SJCRH30 (cell line): ENCODE measurements around the gene ELMO1. TPM values are rescaled to one million over a fixed set of nuclear protein-coding genes. Genes with fewer than 3 reads are reported as not detected.
"Not testable (repeated sequence)": the region's sequence is repeated elsewhere in the genome, so short reads cannot be mapped to it uniquely, and the experiment has no call there.

ENCODE experiments used
- DNase-seq, 2 experiments: peaks; one replicate each; pipeline ENCODE4 v3.0.0-alpha.2; 2015 to 2020
- H3K27ac ChIP-seq: fragments of 250-450 bp; sonication (Bioruptor Pico); 2 replicates; pipeline ENCODE4 v1.5.1; 2020; ENCODE audit warnings: mild to moderate bottlenecking, moderate library complexity
- H3K27me3 ChIP-seq: fragments of 250-450 bp; sonication (Bioruptor Pico); 2 replicates; pipeline ENCODE4 v1.5.1; 2020; ENCODE audit warnings: mild to moderate bottlenecking, moderate library complexity
- H3K36me3 ChIP-seq: fragments of 250-450 bp; sonication (Bioruptor Pico); 2 replicates; pipeline ENCODE4 v1.5.1; 2020; ENCODE audit warnings: mild to moderate bottlenecking, moderate library complexity
- H3K4me1 ChIP-seq: fragments of 250-450 bp; sonication (Bioruptor Pico); 2 replicates; pipeline ENCODE4 v1.5.1; 2020; ENCODE audit warnings: mild to moderate bottlenecking, moderate library complexity
- H3K4me3 ChIP-seq: fragments of 250-450 bp; sonication (Bioruptor Pico); 2 replicates; pipeline ENCODE4 v1.5.1; 2020; ENCODE audit warnings: mild to moderate bottlenecking, moderate library complexity
- H3K9me3 ChIP-seq: fragments of 250-450 bp; sonication (Bioruptor Pico); replicated peaks from 2 replicates; pipeline ENCODE4 v1.5.1; 2020; ENCODE audit warnings: mild to moderate bottlenecking, moderate library complexity
- total RNA-seq: library from RNA; depleted of rRNA; stranded (reverse); fragments of >200 nt; shearing (Covaris generic); gene quantifications from 2 replicates; pipeline ENCODE4 v1.2.3, GENCODE V29; 2014

Gene ELMO1
- total RNA-seq, 1 experiment from 2014 or later: 67.2 TPM

DNA sequence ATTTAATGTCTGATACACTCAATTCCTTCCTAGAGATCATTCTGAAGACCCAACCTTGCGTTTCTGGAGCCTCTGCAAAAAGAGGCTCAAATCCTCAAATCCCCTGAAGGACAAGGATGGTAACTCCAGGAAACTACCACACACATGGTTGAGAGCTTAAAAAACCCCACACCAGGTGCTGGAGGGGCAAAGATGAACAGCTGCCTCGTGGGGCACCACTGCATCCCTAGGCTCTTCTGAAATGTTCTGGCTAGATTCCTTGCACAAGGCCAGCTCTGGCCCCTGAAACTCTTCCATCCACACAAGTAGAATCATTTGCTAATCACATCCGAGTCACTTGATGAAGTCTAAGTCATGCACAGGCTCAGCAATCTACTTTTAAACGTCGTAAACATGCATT is 286.6 kb downstream of the ELMO1 start:
- no peaks in the 10 kb centered on the region for H3K27me3 ChIP-seq
- peaks cover 20% of the 10 kb centered on the region for H3K4me1 ChIP-seq
- peaks cover 7% of the 10 kb centered on the region; the same call in 1 of the 2 replicates for H3K36me3 ChIP-seq
- H3K9me3 ChIP-seq: peaks cover 12% of the 10 kb centered on the region; the same call in 1 of the 2 replicates
- H3K4me3 ChIP-seq: no peak overlapping the region
- peak overlapping the region; percentile 5; the same call in 1 of the 2 replicates for H3K27ac ChIP-seq
- peak; percentile 76 to 90 for DNase-seq

GRCh38 chr7:37160656-37161055 is 288.0 kb downstream of the ELMO1 start:
- H3K36me3 ChIP-seq: 0 out of 2 replicates have a peak, but pooled peaks cover 5% of the 10 kb centered on the region
- H3K4me1 ChIP-seq: peaks cover 20% of the 10 kb centered on the region
- peaks cover 12% of the 10 kb centered on the region; the same call in 1 of the 2 replicates for H3K9me3 ChIP-seq
- no peak overlapping the region for H3K4me3 ChIP-seq
- no peak for DNase-seq
- H3K27me3 ChIP-seq: no peaks in the 10 kb centered on the region
- H3K27ac ChIP-seq: no peak overlapping the region

- peaks cover 16% of the 10 kb centered on the region for H3K4me1 ChIP-seq
- no peak for DNase-seq
Observed at GRCh38 chr7:37153376-37153775, 295.3 kb downstream of the ELMO1 start.

DNA sequence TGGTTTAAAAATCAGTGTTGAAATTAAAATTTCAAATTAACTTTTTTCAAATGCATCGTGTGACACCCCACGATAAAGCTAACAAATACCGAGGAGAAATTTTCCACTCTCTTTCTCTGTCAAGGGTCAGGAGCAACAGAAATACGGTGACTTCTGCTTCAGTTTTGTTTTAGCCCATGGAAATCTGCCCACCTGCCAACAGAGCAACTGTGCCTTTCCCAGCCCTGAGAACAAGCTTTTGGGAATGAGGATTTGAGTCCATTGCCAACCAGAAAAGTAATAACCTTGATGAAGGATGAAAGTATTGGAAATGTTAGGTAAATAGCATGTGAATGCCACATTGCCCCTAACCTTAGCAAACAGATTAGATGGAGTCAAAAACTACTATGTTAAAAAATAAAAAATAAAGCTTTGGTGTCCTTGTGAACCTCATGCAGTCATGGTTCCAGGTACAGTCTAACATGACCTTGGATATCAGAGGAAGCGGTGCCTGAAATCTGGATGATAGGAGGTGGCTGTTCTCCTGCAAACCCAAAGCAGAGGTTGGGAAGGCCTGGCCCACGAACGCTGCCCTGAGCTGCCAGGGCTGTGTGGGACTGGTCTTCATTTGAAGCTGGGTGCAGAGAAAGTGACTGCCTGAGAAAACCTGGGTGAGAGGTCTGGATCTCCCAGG is 296.8 kb downstream of the ELMO1 start:
- Histone ChIP-seq H3K27me3 (no peaks in the 10 kb centered on the region), H3K9me3 (no peaks in the 10 kb centered on the region), H3K4me1 (peaks cover 16% of the 10 kb centered on the region), H3K27ac (no peak overlapping the region), H3K36me3 (peaks cover 4% of the 10 kb centered on the region; the same call in 1 of the 2 replicates), H3K4me3 (no peak overlapping the region)
- DNase-seq: no peak

More at GRCh38 chr7:37153376-37153775, 295.3 kb downstream of the ELMO1 start:
- H3K36me3 ChIP-seq: peaks cover 4% of the 10 kb centered on the region; the same call in 1 of the 2 replicates
- H3K4me3 ChIP-seq: no peak overlapping the region
- peaks cover 5% of the 10 kb centered on the region; the same call in 1 of the 2 replicates for H3K9me3 ChIP-seq
- no peaks in the 10 kb centered on the region for H3K27me3 ChIP-seq
- H3K27ac ChIP-seq: no peak overlapping the region

DNA sequence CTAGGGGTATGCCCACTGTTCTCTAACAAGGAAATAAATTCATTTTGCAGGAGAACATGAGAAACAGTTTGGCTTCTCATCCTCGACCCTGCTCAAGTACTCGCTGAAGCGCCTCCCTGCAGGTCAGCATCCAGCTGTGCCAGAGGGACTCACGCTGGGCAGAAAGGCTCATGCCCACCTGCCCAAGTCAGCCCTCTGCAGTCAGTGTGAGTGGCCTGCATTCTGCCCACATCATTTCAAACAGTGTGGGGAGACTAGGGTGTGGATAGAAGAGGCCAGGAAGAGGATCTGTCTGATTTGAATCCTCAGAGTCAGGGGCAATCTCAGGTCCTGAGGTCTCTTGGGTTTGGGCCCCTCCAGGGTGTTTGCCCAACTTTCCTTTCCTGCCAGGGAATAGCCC is 297.8 kb downstream of the ELMO1 start:
- H3K27ac ChIP-seq: no peak overlapping the region
- DNase-seq: no peak
- peaks cover 4% of the 10 kb centered on the region; the same call in 1 of the 2 replicates for H3K36me3 ChIP-seq
- no peaks in the 10 kb centered on the region for H3K27me3 ChIP-seq
- no peaks in the 10 kb centered on the region for H3K9me3 ChIP-seq
- H3K4me3 ChIP-seq: no peak overlapping the region
- peaks cover 16% of the 10 kb centered on the region for H3K4me1 ChIP-seq

DNA sequence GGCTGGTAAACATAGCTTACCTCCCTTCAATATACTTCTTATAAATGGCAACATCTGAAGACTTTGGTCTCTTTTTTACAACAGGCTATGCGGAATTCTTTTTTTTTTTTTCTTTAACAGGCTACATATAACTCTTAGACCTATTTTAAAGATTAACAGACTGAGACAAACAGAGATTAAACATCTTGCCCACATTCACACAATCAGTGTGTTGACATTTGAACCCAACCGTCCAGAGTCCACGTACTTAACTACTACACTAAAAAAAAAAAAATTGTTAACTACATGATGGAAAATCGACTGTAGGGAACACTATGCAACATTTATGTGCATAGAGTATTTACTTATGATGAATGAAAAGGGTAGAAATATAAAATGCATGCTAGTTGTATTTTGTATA is 298.5 kb downstream of the ELMO1 start:
- no peak for DNase-seq
- no peaks in the 10 kb centered on the region for H3K9me3 ChIP-seq
- no peaks in the 10 kb centered on the region for H3K27me3 ChIP-seq
- no peak overlapping the region for H3K4me3 ChIP-seq
- H3K4me1 ChIP-seq: peaks cover 16% of the 10 kb centered on the region
- H3K36me3 ChIP-seq: peaks cover 4% of the 10 kb centered on the region; the same call in 1 of the 2 replicates
- H3K27ac ChIP-seq: no peak overlapping the region

DNA sequence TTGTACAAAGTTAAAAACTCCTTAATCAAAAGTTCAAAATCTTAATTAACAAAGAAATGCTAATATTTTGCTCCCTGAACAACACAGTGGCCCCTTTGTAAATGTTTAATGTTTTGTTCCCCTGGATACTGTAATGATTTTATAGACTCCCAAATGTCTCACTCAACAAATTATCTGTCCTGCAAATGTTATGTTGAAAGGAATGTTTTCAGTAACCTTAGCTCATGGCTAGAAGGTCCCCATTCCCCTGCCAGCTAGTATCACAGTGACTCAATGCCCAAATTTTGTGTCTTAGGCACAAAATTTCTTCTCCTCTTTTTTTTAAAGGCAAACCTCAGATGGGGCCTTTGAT is 298.9 kb downstream of the ELMO1 start:
- peak overlapping the region; percentile 40; the same call in 1 of the 2 replicates for H3K27ac ChIP-seq
- peaks cover 4% of the 10 kb centered on the region; the same call in 1 of the 2 replicates for H3K36me3 ChIP-seq
- peaks cover 16% of the 10 kb centered on the region for H3K4me1 ChIP-seq
- no peaks in the 10 kb centered on the region for H3K9me3 ChIP-seq
- no peaks in the 10 kb centered on the region for H3K27me3 ChIP-seq
- H3K4me3 ChIP-seq: no peak overlapping the region
- no peak for DNase-seq

DNA sequence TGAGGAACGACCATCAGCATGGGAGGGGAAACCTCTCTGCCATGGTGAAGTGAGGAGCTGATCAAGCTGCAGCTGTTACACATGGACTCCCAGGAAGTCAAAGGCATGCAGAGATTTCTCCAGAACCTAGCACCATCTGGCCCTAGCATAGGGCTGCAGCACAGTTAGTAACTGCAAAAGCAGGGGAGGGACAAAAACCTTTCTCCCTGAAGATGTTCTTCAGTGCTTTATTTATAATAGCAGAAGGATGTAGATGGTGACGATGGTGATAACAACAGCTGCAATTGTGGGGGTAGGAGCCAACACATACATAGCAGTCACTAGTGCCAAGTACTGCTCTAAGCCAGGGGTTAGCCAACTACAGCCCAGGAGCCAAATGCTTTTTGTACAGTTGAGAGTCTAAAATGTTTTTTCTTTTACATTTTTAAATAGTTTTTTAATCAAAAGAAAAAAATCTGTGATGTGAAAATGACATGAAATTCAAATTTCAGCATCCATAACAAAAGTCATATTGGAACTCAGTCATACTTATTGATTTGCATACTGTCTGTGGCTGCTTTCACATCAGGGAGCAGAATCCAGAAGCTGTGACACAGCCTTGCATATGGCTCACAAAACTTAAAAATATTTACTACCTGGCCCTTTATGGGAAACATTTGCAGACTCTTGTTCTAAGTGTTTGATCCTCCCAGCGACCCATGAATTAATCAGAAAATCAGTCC is 299.5 kb downstream of the ELMO1 start:
- Histone ChIP-seq H3K4me1 (peaks cover 16% of the 10 kb centered on the region), H3K27ac (peak overlapping the region; percentile 40), H3K27me3 (no peaks in the 10 kb centered on the region), H3K4me3 (no peak overlapping the region), H3K9me3 (no peaks in the 10 kb centered on the region), H3K36me3 (peaks cover 4% of the 10 kb centered on the region; the same call in 1 of the 2 replicates)
- DNase-seq: peak; percentile 70 to 77

GRCh38 chr7:37145682-37146081 is 303.0 kb downstream of the ELMO1 start:
- Histone ChIP-seq H3K4me1 (peaks cover 16% of the 10 kb centered on the region), H3K4me3 (no peak overlapping the region), H3K27ac (no peak overlapping the region), H3K9me3 (0 out of 2 replicates have a peak, but pooled peaks cover 1% of the 10 kb centered on the region), H3K27me3 (no peaks in the 10 kb centered on the region), H3K36me3 (no peaks in the 10 kb centered on the region)
- DNase-seq: no peak

GRCh38 chr7:37144423-37144822 is 304.2 kb downstream of the ELMO1 start:
- no peak overlapping the region for H3K27ac ChIP-seq
- no peak overlapping the region for H3K4me3 ChIP-seq
- peaks cover 9% of the 10 kb centered on the region for H3K4me1 ChIP-seq
- peaks cover 6% of the 10 kb centered on the region; the same call in 1 of the 2 replicates for H3K9me3 ChIP-seq
- H3K27me3 ChIP-seq: no peaks in the 10 kb centered on the region
- H3K36me3 ChIP-seq: no peaks in the 10 kb centered on the region
- DNase-seq: no peak

GRCh38 chr7:37142958-37143357 is 305.7 kb downstream of the ELMO1 start:
- no peak overlapping the region for H3K4me3 ChIP-seq
- no peaks in the 10 kb centered on the region for H3K36me3 ChIP-seq
- DNase-seq: no peak
- H3K27ac ChIP-seq: no peak overlapping the region
- H3K27me3 ChIP-seq: no peaks in the 10 kb centered on the region
- H3K4me1 ChIP-seq: no peaks in the 10 kb centered on the region
- peaks cover 14% of the 10 kb centered on the region for H3K9me3 ChIP-seq

GRCh38 chr7:37141742-37142141 is 306.9 kb downstream of the ELMO1 start:
- peaks cover 14% of the 10 kb centered on the region for H3K9me3 ChIP-seq
- H3K27me3 ChIP-seq: no peaks in the 10 kb centered on the region
- H3K4me3 ChIP-seq: no peak overlapping the region
- no peaks in the 10 kb centered on the region for H3K4me1 ChIP-seq
- no peak overlapping the region for H3K27ac ChIP-seq
- DNase-seq: no peak
- no peaks in the 10 kb centered on the region for H3K36me3 ChIP-seq

DNA sequence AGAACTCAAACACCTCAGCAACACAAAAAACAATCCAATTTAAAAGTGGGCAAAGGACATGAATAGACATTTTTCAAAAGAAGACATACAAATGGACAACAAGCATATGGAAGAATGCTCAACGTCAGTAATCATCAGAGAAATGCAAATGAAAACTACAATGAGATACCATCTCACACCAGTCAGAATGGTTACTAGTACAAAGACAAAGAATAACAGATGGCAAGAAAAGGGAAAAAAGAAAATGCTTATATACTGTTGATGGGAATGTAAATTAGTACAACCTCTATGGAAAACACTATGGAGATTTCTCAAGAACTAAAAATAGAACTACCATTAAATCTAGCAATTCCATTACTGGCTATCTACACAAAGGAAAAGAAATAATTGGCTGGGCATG is 314.8 kb downstream of the ELMO1 start:
- H3K9me3 ChIP-seq, DNase-seq, H3K4me3 ChIP-seq, H3K27me3 ChIP-seq, H3K27ac ChIP-seq, H3K4me1 ChIP-seq: not testable (repeated sequence)
- H3K36me3 ChIP-seq: peaks cover 11% of the 10 kb centered on the region; the same call in 1 of the 2 replicates

DNA sequence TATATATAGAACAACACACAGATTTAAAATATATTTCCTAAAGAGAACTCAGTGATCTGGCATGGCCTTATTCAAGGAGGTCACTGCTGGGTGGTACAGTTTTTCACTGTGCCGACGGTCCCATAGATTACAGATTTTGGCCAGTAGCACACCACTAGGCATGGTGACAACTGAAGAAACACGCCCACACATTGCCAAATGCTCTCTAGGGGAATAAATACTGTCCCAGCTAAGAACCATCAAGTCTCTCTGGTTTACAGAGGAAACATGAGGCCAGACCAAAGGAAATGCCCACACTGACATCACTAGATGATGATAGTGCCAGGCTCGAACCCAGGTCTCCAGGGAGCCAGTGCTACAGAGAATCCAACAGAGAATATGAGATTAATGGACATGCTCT is 316.8 kb downstream of the ELMO1 start:
- H3K4me1 ChIP-seq: no peaks in the 10 kb centered on the region
- H3K36me3 ChIP-seq: peaks cover 11% of the 10 kb centered on the region; the same call in 1 of the 2 replicates
- DNase-seq: no peak
- H3K27ac ChIP-seq: no peak overlapping the region
- H3K27me3 ChIP-seq: no peaks in the 10 kb centered on the region
- no peaks in the 10 kb centered on the region; the same call in 1 of the 2 replicates for H3K9me3 ChIP-seq
- no peak overlapping the region for H3K4me3 ChIP-seq

- H3K27me3 ChIP-seq: no peaks in the 10 kb centered on the region
- no peak overlapping the region for H3K27ac ChIP-seq
- H3K36me3 ChIP-seq: peaks cover 11% of the 10 kb centered on the region; the same call in 1 of the 2 replicates
- DNase-seq: no peak
- H3K4me3 ChIP-seq: no peak overlapping the region
- peaks cover 8% of the 10 kb centered on the region for H3K9me3 ChIP-seq
- no peaks in the 10 kb centered on the region for H3K4me1 ChIP-seq
Observed at GRCh38 chr7:37129035-37129425, 319.6 kb downstream of the ELMO1 start.
